ENCODE measurements around the gene ACAA1. TPM values are rescaled to one million over a fixed set of nuclear protein-coding genes. Genes with fewer than 3 reads are reported as not detected.

Gene ACAA1
- total RNA-seq, 2 donors from 2014 or later: 50.9 to 74.0 TPM

DNA sequence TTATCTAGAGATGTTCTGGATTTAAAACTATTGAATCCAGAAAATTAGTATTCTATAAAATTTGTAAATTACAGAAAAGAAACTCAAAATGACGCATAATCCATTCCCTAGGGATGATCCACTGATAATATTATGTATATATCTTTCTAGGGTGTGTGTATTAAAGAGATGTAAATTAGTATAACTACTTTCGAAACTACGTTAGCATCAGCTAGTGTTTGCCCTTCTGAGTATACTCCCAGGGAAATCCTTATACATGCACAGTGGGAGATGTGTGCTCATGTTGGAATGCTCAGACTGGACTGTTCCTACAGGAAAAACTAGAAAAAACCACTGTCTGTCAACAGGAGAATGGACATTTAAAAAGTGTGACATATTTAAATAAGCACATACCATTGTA, 36.4 kb downstream of the ACAA1 start:
- H3K27ac ChIP-seq: no peak overlapping the region
- TF ChIP-seq, protein P1, sequence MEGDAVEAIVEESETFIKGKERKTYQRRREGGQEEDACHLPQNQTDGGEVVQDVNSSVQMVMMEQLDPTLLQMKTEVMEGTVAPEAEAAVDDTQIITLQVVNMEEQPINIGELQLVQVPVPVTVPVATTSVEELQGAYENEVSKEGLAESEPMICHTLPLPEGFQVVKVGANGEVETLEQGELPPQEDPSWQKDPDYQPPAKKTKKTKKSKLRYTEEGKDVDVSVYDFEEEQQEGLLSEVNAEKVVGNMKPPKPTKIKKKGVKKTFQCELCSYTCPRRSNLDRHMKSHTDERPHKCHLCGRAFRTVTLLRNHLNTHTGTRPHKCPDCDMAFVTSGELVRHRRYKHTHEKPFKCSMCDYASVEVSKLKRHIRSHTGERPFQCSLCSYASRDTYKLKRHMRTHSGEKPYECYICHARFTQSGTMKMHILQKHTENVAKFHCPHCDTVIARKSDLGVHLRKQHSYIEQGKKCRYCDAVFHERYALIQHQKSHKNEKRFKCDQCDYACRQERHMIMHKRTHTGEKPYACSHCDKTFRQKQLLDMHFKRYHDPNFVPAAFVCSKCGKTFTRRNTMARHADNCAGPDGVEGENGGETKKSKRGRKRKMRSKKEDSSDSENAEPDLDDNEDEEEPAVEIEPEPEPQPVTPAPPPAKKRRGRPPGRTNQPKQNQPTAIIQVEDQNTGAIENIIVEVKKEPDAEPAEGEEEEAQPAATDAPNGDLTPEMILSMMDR (IDR thresholded peaks at IDR 0.05): no peak
- no peaks in the 10 kb centered on the region for H3K4me1 ChIP-seq
- no peaks in the 10 kb centered on the region for H3K36me3 ChIP-seq
- H3K4me3 ChIP-seq: no peak overlapping the region
- DNase-seq (ENCODE audit: low spot score): no peak
- no peaks in the 10 kb centered on the region for H3K27me3 ChIP-seq
- peaks cover 0 to 14% of the 10 kb centered on the region in 2 donors for H3K9me3 ChIP-seq

DNA sequence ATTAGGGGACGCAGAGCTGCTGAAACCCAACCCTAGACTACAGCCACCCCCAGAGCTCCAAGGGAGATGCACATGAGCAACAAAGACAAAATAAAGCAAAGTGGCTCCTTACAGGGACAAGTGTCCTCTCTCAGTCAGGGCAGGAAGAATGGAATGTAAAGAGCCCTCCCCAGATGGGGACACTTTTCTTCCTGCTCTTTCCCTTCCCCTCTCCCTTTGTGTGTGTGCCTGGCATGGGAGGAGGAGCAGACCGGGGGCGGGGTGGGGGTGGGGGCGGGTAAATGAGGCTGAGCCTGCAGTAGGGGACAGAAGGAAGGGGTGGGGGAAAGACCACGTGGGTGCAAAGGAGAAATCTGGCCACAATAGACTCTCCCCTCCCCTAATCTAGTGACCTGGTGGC, 37.4 kb downstream of the ACAA1 start:
- Histone ChIP-seq H3K27ac (no peak overlapping the region), H3K27me3 (no peaks in the 10 kb centered on the region), H3K9me3 (peaks cover 0 to 4% of the 10 kb centered on the region in 2 donors), H3K4me1 (no peaks in the 10 kb centered on the region), H3K4me3 (no peak overlapping the region), H3K36me3 (no peaks in the 10 kb centered on the region)
- no peak for DNase-seq (ENCODE audit: low spot score)
- TF ChIP-seq, protein P1 (IDR thresholded peaks at IDR 0.05): no peak

DNA sequence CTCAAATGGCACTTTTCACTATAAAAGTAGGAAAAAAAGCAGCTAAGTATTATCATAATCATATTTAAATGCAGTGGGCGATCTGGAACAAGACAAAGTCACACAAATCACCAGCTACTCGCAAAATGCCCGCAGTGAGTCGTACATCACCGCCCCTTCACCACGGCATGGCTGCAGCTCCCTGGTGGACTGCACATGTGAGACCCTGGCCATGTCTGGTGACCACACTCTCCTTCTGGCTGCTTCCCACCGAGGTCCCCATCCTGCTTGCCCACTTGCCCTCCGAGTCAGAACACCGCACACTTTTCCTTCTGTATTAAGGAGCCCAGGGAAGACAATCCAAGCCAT, 38.6 kb downstream of the ACAA1 start:
- TF ChIP-seq, protein P1 (IDR thresholded peaks at IDR 0.05): no peak
- no peaks in the 10 kb centered on the region for H3K4me1 ChIP-seq
- H3K4me3 ChIP-seq: no peak overlapping the region
- no peak for DNase-seq (ENCODE audit: low spot score)
- no peaks in the 10 kb centered on the region for H3K9me3 ChIP-seq
- no peaks in the 10 kb centered on the region for H3K36me3 ChIP-seq
- H3K27me3 ChIP-seq: no peaks in the 10 kb centered on the region
- no peak overlapping the region for H3K27ac ChIP-seq

DNA sequence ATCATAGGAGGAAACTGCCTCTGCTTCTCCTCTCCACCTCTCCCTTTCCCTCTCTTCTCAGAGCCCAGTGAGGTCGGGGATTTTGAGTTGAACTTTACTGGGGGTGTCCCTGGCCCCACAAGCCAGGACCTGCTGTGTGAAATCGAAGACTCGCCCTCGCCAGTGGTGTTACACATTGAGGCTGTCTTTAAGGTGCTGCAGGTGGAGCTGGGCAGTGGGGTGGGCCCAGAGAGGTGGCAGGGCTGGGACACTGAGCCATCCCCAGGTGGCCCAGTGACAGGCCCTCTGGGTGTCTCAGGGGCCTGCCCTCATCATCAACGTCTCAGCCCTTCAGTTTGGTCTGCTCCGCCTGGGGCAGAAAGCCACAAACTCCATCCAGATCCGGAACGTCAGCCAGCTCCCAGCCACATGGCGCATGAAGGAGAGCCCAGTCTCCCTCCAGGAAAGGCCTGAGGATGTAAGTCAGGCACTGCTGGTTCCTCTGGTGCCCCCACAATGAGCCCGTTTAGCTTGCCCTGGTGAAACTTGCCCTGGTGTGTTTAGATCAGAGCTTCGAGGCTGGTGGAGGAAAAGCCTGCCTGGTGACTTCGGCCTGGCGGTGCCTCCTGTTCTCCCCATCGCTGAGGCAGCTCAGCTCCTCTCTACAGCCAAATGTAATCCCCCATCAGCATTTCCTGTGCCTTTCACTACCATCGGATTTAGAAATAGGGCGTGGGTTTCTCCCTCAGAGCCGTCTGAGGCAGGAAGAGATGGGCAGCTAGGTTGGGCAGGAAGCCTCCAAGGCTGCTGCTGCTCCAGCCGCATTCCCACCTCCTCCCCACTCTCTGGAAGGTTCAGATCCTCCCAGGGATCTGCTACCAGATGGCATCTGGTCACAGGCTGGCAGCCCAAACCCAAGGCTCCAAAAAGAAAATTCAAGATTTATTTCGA, 39.2 kb downstream of the ACAA1 start:
- no peaks in the 10 kb centered on the region for H3K9me3 ChIP-seq
- no peaks in the 10 kb centered on the region for H3K4me1 ChIP-seq
- no peak overlapping the region for H3K4me3 ChIP-seq
- TF ChIP-seq, protein P1 (IDR thresholded peaks at IDR 0.05): no peak
- DNase-seq (ENCODE audit: low spot score): no peak
- H3K36me3 ChIP-seq: no peaks in the 10 kb centered on the region
- no peak overlapping the region for H3K27ac ChIP-seq
- H3K27me3 ChIP-seq: no peaks in the 10 kb centered on the region

DNA sequence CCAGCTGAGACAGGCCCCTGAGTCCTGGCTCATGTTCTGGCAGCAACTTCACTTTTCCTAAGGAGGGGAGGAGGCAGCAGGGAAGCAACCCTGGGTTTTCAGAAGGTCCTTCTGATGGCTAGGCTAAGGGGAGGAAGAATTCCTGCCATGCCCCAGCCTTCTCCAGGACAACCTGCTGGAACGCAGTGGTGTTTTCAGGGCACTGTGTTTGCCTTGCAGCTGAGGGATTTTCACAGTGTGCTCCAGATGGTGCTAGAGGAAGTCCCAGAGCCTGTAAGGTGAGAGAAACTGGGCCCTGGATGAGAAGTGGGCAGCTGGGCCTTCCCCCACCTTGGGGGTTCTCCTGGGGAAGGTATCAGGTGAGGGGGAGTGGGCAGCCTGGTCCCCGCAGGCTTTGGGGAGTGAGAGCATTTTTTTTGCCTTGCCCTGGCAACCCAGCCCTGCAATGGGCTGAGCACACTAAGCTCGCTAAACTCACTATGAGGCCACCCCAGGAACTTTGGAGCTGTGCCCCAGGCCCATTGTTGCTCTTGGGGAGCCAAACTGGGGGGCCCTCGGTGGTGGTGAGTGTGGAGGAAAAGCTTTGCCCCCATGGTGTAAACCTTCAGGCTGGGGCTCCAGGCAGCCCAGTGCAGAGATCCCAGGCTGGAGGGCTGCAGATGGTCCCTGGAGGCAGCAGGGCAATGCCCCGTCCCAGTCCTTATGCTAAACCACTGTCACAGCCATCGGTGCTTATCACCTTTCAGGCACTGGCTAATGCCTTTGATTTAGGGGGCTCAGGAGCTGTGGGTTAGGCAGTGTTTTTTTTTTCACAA, 41.1 kb downstream of the ACAA1 start:
- Histone ChIP-seq H3K27ac (no peak overlapping the region), H3K9me3 (no peaks in the 10 kb centered on the region), H3K27me3 (no peaks in the 10 kb centered on the region), H3K36me3 (no peaks in the 10 kb centered on the region), H3K4me1 (no peaks in the 10 kb centered on the region), H3K4me3 (no peak overlapping the region)
- DNase-seq (ENCODE audit: low spot score): no peak
- TF ChIP-seq, protein P1 (IDR thresholded peaks at IDR 0.05): no peak

All from right atrium auricular region (tissue), 2 donors.